ENCODE data around the gene CEP43. TPM values are rescaled to one million over a fixed set of nuclear protein-coding genes. Genes with fewer than 3 reads are reported as not detected.
A peak's percentile ranks its signal among the peaks of the same experiment; 100 is the strongest.

CEP43 gene, protein sequence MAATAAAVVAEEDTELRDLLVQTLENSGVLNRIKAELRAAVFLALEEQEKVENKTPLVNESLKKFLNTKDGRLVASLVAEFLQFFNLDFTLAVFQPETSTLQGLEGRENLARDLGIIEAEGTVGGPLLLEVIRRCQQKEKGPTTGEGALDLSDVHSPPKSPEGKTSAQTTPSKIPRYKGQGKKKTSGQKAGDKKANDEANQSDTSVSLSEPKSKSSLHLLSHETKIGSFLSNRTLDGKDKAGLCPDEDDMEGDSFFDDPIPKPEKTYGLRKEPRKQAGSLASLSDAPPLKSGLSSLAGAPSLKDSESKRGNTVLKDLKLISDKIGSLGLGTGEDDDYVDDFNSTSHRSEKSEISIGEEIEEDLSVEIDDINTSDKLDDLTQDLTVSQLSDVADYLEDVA
- total RNA-seq = 10.8 TPM

- ATAC-seq = peak; percentile 98
These were observed at the start of gene CEP43 for GRCh38 chr6:166999145-166999883. Gene CEP43, plus strand, starts transcription at chr6:166999397. Its CDS starts 16 bp downstream, at chr6:166999413.

DNA sequence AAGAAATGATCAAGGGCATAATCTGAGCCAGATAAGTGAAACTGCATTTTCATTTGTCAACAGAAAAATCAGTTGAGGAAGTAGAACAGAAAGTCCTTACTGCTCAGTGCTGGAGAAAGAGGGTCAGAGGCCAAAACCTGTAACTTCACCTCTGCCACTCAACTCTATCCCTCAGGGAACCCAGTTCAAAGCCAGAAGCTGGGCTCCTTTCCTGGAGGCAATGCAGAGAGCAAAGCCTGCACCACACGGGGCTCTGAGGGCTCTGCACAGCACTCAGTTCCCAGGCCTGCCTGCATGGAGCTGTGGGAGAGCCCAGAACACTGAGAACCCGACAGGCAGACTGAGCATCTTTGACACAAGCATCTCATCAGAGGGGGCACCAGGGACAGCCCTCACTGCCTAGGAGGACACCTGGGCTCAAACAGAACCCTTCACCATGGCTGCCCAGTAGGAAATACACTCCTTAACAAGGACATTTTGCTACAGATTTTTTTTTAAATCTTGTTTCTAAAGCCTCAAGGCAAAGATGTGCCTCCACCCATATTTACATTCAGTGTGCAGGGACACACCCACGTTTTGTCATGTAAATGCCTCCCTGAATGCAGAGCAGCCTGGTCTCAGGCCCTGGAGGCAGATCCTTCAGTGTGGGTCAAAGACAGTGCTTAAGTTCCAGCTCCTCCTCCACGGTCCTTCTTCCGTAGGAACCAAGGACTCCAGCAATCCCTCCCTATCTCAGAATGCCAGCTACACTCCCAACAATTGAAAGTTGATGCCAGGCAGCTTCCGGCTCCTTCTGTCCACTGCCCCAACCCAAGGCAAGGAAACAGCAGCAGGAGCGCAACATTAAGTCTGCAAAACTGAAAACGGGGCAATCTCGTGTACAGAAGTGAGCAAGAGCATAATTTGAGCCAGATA lies 49.4 kb upstream of the CEP43 start:
- peak; percentile 45 for ATAC-seq

GRCh38 chr6:166950443-166950821 lies 48.8 kb upstream of the CEP43 start:
- ATAC-seq = peak; percentile 28

DNA sequence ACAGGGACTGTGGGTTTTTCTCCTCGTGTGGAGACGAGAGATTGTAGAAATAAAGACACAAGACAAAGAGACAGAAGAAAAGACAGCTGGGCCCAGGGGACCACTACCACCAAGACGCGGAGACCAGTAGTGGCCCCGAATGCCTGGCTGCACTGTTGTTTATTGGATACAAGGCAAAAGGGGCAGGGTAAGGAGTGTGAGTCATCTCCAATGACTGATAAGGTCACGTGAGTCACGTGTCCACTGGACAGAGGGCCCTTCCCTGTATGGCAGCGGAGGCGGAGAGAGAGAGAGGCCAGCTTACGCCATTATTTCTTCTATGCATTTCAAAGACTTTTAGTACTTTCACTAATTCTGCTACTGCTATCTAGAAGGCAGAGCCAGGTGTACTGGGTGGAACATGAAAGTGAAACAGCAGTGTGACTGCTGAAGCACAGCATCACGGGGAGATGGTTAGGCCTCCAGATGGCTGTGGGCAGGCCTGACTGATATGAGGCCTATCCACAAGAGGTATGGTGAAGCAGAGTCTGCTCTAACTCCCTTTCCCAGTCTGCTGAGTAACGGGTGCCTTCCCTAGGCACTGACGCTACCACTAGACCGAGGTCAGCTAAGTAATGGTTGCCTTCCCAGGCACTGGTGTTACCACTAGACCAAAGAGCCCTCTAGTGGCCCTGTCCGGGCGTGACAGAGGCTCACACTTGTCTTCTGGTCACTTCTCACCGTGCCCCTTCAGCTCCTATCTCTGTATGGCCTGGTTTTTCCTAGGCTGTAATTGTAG lies 48.1 kb upstream of the CEP43 start:
- ATAC-seq = peak; percentile 53

DNA sequence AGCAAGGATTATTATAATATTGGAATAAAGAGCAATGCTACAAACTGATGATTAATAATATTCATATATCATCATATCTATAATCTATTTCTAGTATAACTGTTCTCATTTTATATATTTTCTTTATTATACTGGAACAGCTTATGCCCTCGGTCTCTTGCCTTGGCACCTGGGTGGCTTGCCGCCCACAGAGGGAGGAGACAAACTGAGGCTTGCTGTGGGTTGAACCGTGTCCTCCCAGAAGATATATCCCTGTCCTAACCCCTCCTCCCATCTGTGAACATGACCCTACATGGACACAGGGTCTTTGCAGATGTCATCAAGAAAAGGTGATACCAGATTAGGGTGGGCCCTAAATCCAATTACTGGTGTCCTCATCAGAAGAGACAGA lies 47.5 kb upstream of the CEP43 start:
- ATAC-seq = no peak

GRCh38 chr6:166952121-166952520 lies 47.1 kb upstream of the CEP43 start:
- ATAC-seq = no peak

DNA sequence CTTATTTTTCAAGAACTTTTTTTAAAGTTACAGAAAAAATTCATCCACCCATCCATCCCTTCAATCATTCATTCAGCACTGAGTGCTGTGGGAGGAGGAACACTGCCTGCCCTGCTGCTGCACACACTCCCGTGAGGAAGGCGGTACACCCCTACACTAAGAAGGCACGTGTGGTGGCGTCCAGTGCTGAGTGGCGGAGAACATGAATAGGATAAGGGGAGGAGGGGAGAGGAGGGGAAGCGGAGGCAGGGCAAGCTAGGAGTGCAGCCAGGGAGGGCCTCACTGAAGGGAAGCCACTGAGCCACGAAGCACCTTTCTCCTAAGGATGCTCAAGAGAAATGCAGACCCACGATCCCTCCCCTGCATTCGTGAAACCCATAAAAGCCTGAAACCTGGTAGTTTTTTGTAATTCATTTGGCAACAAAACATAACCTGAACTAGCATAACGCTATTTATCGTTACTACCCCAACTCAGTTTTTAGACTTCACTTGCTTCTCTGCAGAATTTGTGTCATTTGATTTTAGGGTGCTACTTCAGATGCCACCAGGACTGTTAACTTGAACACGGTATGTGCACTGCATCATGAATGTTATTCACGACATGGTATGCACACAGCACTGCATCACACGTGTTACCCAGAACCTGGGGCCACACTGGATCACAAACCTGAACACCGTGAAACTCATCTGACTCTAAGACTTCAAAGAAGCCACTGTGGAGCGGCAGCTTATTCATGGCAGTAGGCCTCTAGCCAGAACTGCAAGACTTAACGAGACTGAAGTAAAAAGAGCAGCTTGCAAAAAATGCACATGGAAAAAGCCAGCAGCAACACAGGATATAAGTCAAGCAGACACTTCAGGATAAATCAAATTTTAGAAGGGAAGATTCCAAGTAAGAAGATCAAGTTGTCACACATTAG lies 46.4 kb upstream of the CEP43 start:
- no peak for ATAC-seq

DNA sequence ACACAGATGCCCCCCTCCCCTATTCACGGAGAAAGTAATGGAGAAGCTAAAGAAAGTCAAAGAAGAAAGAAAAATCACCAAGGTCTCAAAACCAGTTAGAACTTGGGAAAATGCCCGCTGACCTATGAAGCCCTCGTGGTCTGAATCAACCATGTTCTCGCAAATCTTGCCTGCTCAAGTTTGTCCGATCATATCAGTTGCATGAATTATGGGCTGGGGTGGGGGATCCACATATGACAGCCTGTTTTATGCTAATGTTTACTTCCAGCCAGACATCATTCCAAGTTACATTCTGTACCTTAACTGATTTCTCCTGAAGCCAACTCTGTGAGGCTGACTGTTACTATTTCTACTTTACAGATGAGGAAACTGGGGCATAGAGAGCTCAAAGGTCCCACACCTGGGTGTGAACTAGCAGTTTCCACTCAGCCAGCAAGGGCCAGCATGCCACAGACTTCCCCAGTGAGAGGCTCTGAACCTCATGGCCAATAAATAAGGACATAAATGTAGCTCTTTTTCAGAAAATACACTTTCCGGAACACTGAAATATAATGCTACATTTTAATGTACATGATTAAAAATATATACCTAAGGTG lies 45.0 kb upstream of the CEP43 start:
- ATAC-seq = no peak

DNA sequence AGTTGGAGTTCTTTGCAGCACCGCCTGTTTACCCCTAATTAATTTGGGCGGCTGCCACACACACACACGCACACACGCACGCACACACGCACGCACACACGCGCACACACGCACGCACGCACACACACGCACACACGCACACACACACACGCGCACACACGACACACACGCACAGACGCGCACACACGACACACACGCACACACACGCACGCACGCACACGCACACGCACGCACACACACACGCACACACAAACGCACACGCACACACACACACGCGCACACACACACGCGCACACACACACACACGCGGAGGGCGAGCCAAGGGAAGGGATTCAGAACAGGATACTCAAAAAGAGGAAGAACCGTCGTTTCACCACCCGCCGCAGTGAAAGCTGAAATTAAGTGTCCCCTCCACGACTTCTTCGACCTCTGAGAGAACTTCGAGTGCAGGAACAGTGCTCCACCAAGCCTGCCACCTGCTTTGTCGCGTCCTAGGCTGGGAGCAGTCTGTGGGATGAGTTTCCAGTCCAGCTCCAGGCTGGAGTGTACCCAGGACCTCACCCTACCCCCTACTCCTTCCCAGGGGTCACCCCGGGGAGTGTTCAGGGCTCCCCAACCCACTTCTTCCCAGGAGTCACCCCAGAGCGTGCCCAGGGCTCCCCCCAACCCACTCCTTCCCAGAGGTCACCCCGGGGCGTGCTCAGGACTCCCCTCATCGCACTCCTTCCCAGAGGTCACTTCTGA lies 43.9 kb upstream of the CEP43 start:
- ATAC-seq = peak; percentile 0

DNA sequence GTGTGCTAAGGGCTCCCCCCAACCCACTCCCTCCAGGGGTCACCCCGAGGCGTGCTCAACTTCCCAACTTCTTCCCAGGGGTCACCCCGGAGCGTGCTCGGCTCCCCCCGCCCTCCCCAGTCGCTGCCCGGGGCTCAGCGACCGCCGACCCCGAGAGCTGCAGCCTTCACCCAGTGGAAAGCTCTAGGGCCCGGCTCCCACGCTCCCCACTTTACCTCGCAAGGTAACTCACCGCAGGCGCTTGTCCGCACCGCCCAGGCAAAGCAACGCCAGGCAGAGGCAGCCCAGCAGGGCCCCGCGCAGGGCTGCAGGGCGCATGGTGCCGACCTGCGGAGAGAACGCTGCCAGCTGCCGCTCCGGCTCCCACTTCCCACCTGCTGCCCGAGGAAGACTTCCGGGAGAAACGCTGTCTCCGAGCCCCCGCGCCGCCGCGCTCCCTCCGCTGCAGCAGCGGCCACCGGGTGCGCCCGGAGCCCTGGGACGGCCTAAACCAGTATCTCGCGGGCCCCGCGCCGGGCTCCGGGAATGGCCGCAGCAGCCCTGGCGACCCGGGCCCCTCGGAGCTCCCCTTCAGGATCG lies 43.2 kb upstream of the CEP43 start:
- peak; percentile 53 for ATAC-seq

DNA sequence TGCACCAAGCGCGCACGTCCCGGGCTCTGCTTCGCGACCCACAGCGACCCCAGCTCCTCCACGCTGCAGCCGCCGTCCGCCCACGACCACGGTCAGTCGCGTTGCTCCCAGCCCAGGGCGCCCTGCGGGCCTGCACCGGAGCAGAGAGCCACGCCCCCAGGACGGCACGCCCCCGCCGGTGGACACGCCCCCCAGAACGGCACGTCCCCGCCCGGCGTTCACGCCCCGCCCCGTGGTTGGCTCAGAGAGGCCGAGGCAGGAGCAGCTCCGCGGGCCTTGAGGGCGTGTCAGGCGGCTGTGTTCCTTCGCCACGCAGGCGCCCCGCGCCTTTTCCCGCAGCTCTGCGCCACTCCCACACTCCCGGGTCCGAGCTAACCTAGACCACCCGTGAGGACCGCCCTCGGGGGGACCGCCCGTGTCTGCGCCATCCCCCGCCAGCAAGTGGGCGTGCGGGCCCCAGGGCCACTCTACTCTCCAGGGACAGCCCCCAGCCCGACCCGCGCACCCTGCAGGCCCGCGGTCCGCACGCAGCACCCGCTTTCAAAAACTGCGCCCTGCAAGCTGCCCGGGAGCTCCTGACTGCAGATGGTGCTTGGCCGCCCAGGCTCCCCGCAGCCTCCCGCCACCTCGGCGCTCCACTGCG lies 42.6 kb upstream of the CEP43 start, which contains the start of gene RNASET2:
TSS of gene RNASET2 (minus strand) at position 107 of the 643 bp plus-strand sequence. CDS start 368 bp downstream, outside the sequence.
- ATAC-seq = peak; percentile 98

GRCh38 chr6:166957087-166957804 lies 42.0 kb upstream of the CEP43 start:
- peak; percentile 53 for ATAC-seq

DNA sequence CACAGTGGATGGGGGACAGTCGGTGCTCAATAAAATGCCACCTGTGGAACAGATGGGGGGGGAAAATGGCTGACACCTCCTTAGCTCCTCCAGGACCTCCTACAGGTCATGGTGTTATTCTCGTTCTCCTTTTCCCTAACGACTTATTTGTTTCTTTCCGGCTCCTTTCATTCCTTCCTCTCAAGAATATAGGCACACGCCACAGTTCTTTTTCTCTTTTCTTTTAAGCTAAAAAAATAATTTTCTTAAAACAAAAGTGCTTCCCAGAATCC lies 41.5 kb upstream of the CEP43 start:
- no peak for ATAC-seq

DNA sequence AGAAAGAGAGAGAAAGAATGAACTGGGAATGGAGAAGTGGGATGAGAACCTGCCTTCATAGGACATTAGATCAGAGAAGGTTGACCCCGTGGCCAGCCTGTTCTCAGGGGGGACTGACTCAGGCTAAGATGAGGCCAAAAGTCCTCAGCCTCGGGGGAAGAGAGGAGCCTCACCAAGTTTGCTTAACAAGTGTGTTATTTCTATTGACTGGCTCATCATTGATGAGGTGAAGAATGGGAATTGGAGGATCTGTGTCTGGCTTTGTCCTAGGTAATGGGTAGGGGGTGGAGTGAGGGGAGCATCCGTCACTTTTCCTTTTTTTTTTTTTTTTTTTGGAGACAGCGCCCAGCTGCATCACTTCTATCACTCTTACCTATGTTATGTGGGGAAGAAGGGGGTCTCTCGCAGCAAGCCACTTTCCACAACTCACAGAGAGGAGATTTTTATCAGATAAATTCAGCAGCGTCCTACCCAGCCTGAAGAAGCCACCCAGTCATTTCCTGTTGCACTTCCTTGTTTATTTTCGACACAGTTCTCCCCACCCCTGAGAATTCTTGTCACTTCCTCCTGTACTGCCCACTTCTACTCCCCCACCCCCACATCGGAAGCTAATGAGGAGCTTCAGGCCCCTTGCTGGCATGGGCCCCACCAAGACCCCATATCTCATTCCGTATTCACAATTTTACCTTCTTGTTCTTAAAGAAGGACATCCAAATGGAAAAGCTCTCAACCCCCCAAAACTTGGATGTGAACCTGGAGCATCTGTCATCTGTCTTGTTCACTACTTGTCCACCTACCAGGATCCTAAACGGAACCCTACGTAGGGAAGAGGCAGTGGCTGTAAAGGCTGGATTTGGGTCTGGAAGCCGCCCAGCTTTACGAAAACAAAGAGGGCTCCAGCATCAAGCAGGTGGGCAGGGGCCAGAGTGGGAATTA lies 40.0 kb upstream of the CEP43 start:
- ATAC-seq = no peak

DNA sequence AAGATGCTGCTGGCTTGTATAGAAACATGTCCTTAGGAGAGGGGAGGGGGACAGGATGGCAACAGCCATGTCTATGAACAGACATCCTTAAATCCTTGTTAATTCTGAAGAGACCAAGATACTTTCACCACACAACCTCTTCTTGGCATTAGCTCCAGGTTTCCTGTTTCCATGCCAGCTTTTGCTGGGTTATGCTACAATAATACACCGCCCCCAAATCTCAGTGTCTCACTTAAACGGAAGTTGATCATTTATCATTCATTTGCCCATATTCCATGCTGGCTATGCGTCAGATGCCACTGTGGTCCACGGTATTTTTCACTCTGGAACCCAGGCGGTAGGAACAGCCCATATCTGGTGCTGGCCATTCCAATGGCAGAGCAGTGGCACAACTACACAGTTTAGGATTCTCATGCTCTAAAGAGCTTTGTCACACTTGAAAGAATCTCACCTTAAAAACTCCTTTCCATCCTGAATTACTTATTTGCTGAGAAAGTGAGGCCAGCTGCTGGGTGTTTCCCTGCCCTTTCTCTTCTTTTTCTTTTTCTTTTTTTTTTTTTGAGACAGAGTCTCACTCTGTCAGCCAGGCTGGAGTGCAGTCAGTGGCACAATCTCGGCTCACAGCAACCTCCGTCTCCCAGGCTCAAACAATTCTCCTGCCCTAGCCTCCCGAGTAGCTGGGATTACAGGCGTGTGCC lies 39.1 kb upstream of the CEP43 start:
- no peak for ATAC-seq

DNA sequence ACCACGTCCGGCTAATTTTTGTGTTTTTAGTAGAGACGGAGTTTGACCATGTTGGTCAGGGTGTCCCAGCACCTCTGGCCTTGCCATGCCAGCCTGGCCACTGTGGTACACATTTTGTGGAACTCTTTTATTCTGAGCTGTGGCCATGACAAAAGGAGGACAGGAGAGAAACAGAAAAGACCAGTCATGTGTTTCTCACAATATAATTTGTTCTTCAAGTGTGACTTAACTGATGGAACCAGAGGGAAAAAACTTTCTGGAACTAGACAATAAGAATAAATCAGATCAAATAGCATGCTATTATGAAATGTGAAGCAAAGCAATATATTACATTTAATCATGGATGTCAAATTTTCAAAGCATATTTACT lies 38.6 kb upstream of the CEP43 start:
- ATAC-seq = no peak

GRCh38 chr6:166966268-166966667 lies 32.9 kb upstream of the CEP43 start:
- ATAC-seq = no peak
